Activated CD4-positive, alpha-beta T cell treated with anti-CD3 and anti-CD28 coated beads, Interleukin-2, amount 10 ng/mL, durations not matched to agents 24 days and 14 days (primary cell): Measurements from ENCODE around the gene ATF6B. TPM values are rescaled to one million over a fixed set of nuclear protein-coding genes. Genes with fewer than 3 reads are reported as not detected.
A peak's percentile ranks its signal among the peaks of the same experiment; 100 is the strongest.

Source experiments
- DNase-seq: peaks from one replicate; pipeline ENCODE4 v3.0.0; 2022
- H3K27ac Mint-ChIP-seq: one replicate; pipeline ENCODE4 v1.8.0; 2022; ENCODE audit warnings: mild to moderate bottlenecking, mixed read lengths
- H3K27me3 Mint-ChIP-seq: one replicate; pipeline ENCODE4 v1.8.0; 2022; ENCODE audit warnings: mixed read lengths
- H3K36me3 Mint-ChIP-seq: one replicate; pipeline ENCODE4 v1.8.0; 2022; ENCODE audit warnings: low read depth, mild to moderate bottlenecking, mixed read lengths
- H3K4me1 Mint-ChIP-seq: one replicate; pipeline ENCODE4 v1.8.0; 2021; ENCODE audit warnings: mixed read lengths
- H3K4me3 Mint-ChIP-seq: one replicate; pipeline ENCODE4 v1.8.0; 2022; ENCODE audit warnings: mild to moderate bottlenecking, moderate library complexity, mixed read lengths
- H3K9me3 Mint-ChIP-seq: one replicate; pipeline ENCODE4 v1.8.0; 2021; ENCODE audit warnings: mixed read lengths
- intact Hi-C: fragments of 100-400 bp; cut with micrococcal nuclease; formaldehyde crosslinking; loops from one replicate; pipeline ENCODE4 v1.15.1; 2023
- total RNA-seq: library from RNA; stranded (reverse); gene quantifications from 2 replicates; pipeline ENCODE4 v1.2.3, GENCODE V29; 2022

ATF6B gene
- total RNA-seq, 1 donor from 2014 or later = 81.0 TPM

DNA sequence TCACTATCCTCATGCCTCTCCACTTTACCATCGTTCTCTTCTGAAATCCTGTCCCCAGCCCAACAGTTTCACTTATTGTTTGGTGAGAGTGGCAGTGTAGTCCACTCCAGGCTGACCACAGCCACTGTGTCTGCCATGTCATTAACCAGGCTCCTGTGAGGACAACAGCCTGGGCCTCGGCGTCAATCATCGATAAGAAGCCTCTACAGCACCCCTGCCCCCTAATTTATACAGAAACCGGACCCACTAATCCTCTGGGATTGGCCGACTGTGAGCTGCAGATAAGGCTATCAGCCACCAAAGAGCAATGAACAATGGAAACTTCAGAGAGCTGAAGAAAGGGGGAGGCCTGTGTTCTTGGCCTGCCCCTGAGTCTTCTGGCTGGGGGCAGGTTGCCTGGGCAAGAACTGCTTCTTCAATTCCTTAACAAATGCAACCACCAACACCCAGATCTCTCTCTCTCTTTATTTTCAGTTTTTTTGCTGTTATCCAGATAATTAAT is 39.8 kb upstream of the ATF6B start:
- Mint-ChIP-seq H3K9me3 (no peaks in the 10 kb centered on the region), H3K27ac (no peak overlapping the region), H3K4me1 (peaks cover 8% of the 10 kb centered on the region), H3K4me3 (no peak overlapping the region), H3K36me3 (peaks cover 26% of the 10 kb centered on the region), H3K27me3 (no peaks in the 10 kb centered on the region)
- DNase-seq = no peak
- intact Hi-C loops = no loop called here

- H3K27ac Mint-ChIP-seq = no peak overlapping the region
- intact Hi-C loops = no loop called here
- H3K36me3 Mint-ChIP-seq = peaks cover 26% of the 10 kb centered on the region
- no peak for DNase-seq
- no peak overlapping the region for H3K4me3 Mint-ChIP-seq
- H3K4me1 Mint-ChIP-seq = peaks cover 5% of the 10 kb centered on the region
- H3K9me3 Mint-ChIP-seq = no peaks in the 10 kb centered on the region
- no peaks in the 10 kb centered on the region for H3K27me3 Mint-ChIP-seq
Observed at GRCh38 chr6:32167154-32167760, 39.2 kb upstream of the ATF6B start.

GRCh38 chr6:32166411-32167061 is 38.5 kb upstream of the ATF6B start:
- H3K9me3 Mint-ChIP-seq = no peaks in the 10 kb centered on the region
- no peak overlapping the region for H3K27ac Mint-ChIP-seq
- no peak overlapping the region for H3K4me3 Mint-ChIP-seq
- H3K4me1 Mint-ChIP-seq = peaks cover 5% of the 10 kb centered on the region
- DNase-seq = no peak
- no peaks in the 10 kb centered on the region for H3K27me3 Mint-ChIP-seq
- peaks cover 26% of the 10 kb centered on the region for H3K36me3 Mint-ChIP-seq
- intact Hi-C loops = no loop called here

DNA sequence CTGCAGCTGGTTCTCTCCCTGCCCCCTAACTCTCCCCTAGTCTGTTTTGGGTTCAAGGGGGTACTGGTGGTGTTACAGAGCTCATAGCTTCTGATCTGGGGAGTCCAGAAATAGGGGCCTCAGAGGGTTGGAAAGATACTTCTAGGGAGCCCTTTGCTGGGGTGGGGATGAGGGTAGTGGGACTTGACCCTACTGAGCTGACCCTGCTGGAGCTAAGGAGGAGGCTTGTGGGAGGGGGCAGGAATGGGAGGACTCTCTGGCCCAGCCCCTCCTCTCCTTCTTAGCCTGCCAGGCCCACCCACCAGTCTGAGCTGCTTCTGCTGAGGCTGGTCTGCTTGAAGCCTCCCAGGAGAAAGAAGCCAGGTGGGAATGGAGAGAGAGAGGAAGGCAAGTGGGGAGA is 36.2 kb upstream of the ATF6B start, which contains the start of gene EGFL8:
EGFL8 (plus strand) TSS at position 301 of the 400 bp plus-strand sequence. CDS start 1,571 bp downstream, outside the sequence.
- H3K4me1 Mint-ChIP-seq = peaks cover 2% of the 10 kb centered on the region
- no peak within 1 kb of the TSS for H3K27ac Mint-ChIP-seq
- DNase-seq = no peak
- intact Hi-C loops = no loop called here
- H3K9me3 Mint-ChIP-seq = no peaks in the 10 kb centered on the region
- H3K27me3 Mint-ChIP-seq = no peaks in the 10 kb centered on the region
- peaks cover 12% of the 10 kb centered on the region for H3K36me3 Mint-ChIP-seq
- no peak within 1 kb of the TSS for H3K4me3 Mint-ChIP-seq

DNA sequence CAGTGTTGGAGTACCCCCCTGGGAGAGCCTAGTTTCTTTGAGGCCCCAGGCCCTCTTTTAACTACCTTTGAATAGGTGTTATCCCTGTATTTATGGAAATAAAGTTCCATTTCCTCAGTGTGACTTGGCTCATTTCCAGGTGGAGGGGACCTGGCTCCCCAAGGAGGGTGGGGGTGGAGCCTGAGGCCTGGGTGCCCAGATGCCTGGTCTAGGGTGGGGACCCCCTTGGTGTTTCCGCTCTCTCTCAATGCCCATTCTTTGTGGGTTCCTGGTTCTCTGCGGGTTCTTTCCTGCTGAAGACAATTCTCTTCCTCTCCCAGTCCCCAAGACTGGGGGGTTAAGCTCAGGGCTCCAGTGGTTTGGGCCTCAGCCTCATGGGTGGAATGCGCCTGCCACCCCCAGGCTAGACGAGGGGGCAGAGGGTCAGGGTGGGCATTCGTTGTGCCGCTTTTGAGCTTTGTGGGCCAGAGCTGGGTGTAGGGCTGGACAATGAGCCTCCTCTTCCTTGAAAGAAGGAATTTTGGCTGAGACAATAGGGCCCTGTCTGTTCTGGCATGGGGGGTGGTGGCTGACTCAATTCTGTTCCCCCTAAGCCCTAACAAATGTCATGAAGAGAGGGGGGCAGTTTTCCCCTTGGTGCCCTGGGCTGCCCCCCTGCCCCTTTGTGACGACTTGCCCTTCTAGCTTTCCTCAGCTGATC is 35.7 kb upstream of the ATF6B start:
- Mint-ChIP-seq H3K4me3 (no peak overlapping the region), H3K9me3 (no peaks in the 10 kb centered on the region), H3K27ac (no peak overlapping the region), H3K27me3 (no peaks in the 10 kb centered on the region), H3K4me1 (no peaks in the 10 kb centered on the region), H3K36me3 (peaks cover 10% of the 10 kb centered on the region)
- intact Hi-C loops = no loop called here
- DNase-seq = no peak

GRCh38 chr6:32158052-32158451 is 30.0 kb upstream of the ATF6B start:
- H3K4me1 Mint-ChIP-seq = peaks cover 13% of the 10 kb centered on the region
- intact Hi-C loops = loop anchor here (10.0 kb wide), 1 partner anchor 113 kb away; no protein-coding TSS in a partner anchor
- H3K27me3 Mint-ChIP-seq = peaks cover 3% of the 10 kb centered on the region
- H3K9me3 Mint-ChIP-seq = no peaks in the 10 kb centered on the region
- DNase-seq = no peak
- H3K27ac Mint-ChIP-seq = no peak overlapping the region
- peaks cover 8% of the 10 kb centered on the region for H3K36me3 Mint-ChIP-seq
- H3K4me3 Mint-ChIP-seq = no peak overlapping the region

GRCh38 chr6:32156891-32157290 is 28.8 kb upstream of the ATF6B start:
- Mint-ChIP-seq H3K4me1 (peaks cover 19% of the 10 kb centered on the region), H3K4me3 (no peak overlapping the region), H3K36me3 (peaks cover 8% of the 10 kb centered on the region), H3K9me3 (no peaks in the 10 kb centered on the region), H3K27me3 (peaks cover 14% of the 10 kb centered on the region), H3K27ac (no peak overlapping the region)
- intact Hi-C loops = loop anchor here (10.0 kb wide), 1 partner anchor 112 kb away; no protein-coding TSS in a partner anchor
- no peak for DNase-seq

GRCh38 chr6:32154514-32155161 is 26.6 kb upstream of the ATF6B start:
- intact Hi-C loops = loop anchor here (1.0 to 10.0 kb wide), 6 partner anchors 22 to 110 kb away; partner anchors contain the start of genes AGPAT1 and ATF6B
- peak; percentile 90 for DNase-seq
- Mint-ChIP-seq H3K36me3 (peaks cover 8% of the 10 kb centered on the region), H3K9me3 (no peaks in the 10 kb centered on the region), H3K4me1 (peaks cover 27% of the 10 kb centered on the region), H3K27ac (peak overlapping the region; percentile 72), H3K4me3 (peak overlapping the region; percentile 84), H3K27me3 (peaks cover 29% of the 10 kb centered on the region)

GRCh38 chr6:32153564-32154513 is 25.8 kb upstream of the ATF6B start, which contains the start of gene PPT2:
Gene PPT2, plus strand, starts transcription at chr6:32154141. Its CDS starts 454 bp downstream, at chr6:32154595.
- peak within 1 kb of the TSS; percentile 84 for H3K4me3 Mint-ChIP-seq
- H3K4me1 Mint-ChIP-seq = peaks cover 31% of the 10 kb centered on the region
- H3K9me3 Mint-ChIP-seq = no peaks in the 10 kb centered on the region
- intact Hi-C loops = loop anchor here (1.0 to 10.0 kb wide), 6 partner anchors 22 to 109 kb away; partner anchors contain the start of genes AGPAT1 and ATF6B
- peak; percentile 89 for DNase-seq
- peak within 1 kb of the TSS; percentile 72 for H3K27ac Mint-ChIP-seq
- peaks cover 8% of the 10 kb centered on the region for H3K36me3 Mint-ChIP-seq
- H3K27me3 Mint-ChIP-seq = peaks cover 34% of the 10 kb centered on the region

GRCh38 chr6:32152769-32153563 is 24.9 kb upstream of the ATF6B start:
- intact Hi-C loops = loop anchor here (10.0 kb wide), 1 partner anchor 108 kb away; no protein-coding TSS in a partner anchor
- Mint-ChIP-seq H3K4me1 (peaks cover 38% of the 10 kb centered on the region), H3K27ac (peak overlapping the region; percentile 35), H3K4me3 (peak overlapping the region; percentile 66), H3K27me3 (peaks cover 42% of the 10 kb centered on the region), H3K36me3 (peaks cover 7% of the 10 kb centered on the region), H3K9me3 (no peaks in the 10 kb centered on the region)
- DNase-seq = no peak

DNA sequence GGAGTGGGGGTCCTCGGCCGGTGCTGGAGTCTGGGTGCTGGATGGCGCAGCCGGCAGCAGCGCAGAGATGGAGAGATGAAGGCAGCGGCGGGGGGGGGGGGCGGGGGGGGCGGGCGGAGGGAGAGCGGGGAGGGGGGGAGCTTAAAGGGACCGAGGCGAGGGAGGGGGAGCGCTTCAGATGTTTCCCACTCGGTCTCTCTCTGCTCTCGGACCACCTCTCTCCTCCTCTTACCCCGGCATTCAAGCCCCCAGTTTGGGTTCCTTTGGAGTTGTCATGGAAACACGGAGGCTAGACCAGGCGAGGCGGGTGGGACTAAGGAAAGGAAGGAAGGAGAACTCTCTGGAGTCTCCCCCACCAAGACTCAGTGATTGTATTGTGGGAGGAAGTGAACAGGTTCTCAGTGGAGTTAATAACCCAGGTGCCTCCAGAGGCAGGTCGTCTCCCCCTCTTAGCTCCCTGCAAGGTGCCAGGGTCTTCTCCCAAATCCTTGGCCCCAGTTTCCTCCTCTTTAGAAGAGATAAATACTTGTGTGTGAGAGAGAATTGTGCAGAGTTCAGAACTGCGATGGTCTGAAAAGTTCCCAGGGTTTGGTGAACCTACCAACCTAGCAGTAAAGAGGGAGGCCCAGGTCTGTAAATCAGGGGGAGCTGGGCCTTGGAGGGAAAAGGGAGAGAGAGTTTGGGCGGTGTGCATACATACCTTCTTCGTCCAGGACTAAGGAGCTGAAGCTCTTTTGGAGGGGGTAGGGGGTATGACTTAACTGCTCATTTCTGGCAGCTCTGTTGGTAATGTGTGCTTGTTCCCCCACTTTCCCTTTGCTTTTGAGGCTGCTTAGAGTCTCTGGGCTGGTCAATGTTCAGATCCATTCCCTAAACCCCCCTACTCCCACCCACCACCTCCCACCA is 24.1 kb upstream of the ATF6B start, which contains the start of gene PRRT1:
PRRT1 (minus strand) TSS at position 77 of the 906 bp plus-strand sequence. CDS start 112 bp downstream, outside the sequence.
- Mint-ChIP-seq H3K9me3 (no peaks in the 10 kb centered on the region), H3K27me3 (peaks cover 51% of the 10 kb centered on the region), H3K4me1 (peaks cover 39% of the 10 kb centered on the region), H3K27ac (no peak within 1 kb of the TSS), H3K36me3 (no peaks in the 10 kb centered on the region), H3K4me3 (peak within 1 kb of the TSS; percentile 66)
- no peak for DNase-seq
- intact Hi-C loops = loop anchor here (10.0 kb wide), 1 partner anchor 107 kb away; no protein-coding TSS in a partner anchor
